Measurements from ENCODE around the gene ADD2.

Gene ADD2

DNA sequence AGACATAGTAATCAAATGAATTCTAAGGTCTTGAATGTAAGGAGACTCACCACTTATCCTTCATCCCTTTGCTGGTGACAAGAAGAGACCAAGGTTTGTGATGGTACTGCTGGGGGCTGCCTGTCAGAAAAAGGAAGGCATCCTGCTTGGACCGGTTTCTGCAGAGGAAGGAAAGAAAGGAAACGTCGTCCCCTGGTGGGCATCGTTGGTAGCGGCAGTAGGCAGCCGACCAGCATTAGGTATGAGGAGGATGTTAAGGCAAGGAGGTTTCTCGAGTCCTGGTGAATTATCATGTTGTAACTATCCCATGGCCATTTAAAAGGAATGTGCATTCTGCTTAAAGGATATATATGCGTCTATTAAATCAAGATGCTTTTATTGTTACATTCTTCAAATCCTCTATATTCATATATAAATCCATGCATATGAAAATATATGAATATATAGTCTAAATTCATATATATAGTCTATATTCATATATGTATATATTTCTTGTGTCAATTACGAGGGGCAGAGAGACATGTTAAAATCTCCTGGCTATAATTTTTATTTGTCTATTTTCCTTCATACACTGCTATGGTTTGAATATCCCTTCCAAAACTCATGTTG lies 120.0 kb downstream of the ADD2 start:
- no peak for DNase-seq (ENCODE audit: extremely low read depth, low read depth)
- TF ChIP-seq, protein P1, sequence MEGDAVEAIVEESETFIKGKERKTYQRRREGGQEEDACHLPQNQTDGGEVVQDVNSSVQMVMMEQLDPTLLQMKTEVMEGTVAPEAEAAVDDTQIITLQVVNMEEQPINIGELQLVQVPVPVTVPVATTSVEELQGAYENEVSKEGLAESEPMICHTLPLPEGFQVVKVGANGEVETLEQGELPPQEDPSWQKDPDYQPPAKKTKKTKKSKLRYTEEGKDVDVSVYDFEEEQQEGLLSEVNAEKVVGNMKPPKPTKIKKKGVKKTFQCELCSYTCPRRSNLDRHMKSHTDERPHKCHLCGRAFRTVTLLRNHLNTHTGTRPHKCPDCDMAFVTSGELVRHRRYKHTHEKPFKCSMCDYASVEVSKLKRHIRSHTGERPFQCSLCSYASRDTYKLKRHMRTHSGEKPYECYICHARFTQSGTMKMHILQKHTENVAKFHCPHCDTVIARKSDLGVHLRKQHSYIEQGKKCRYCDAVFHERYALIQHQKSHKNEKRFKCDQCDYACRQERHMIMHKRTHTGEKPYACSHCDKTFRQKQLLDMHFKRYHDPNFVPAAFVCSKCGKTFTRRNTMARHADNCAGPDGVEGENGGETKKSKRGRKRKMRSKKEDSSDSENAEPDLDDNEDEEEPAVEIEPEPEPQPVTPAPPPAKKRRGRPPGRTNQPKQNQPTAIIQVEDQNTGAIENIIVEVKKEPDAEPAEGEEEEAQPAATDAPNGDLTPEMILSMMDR (IDR thresholded peaks at IDR 0.05; ENCODE audit: low read depth, low read length): no peak; the same call in none of the 2 replicates

DNA sequence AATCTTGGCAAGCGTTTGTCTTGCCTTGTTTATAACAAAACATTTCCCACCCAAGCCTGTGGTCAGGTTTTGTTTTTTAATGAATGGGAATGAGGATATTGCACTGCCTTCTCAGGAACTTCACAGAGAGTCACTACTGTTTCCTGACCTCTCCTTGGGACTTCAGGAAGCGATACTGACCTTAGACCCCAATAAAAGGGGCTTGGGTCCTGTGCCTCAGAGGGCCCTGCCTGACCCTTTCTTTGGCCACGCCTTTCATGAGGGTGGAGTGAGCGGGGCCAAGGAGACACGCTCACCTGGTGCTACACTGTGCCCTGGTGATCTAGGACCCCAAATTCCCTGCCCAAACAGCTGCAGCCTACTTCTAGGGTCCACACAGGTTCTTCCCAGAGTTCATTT lies 121.6 kb downstream of the ADD2 start:
- no peak for DNase-seq (ENCODE audit: extremely low read depth, low read depth)
- TF ChIP-seq, protein P1 (IDR thresholded peaks at IDR 0.05; ENCODE audit: low read depth, low read length): no peak

DNA sequence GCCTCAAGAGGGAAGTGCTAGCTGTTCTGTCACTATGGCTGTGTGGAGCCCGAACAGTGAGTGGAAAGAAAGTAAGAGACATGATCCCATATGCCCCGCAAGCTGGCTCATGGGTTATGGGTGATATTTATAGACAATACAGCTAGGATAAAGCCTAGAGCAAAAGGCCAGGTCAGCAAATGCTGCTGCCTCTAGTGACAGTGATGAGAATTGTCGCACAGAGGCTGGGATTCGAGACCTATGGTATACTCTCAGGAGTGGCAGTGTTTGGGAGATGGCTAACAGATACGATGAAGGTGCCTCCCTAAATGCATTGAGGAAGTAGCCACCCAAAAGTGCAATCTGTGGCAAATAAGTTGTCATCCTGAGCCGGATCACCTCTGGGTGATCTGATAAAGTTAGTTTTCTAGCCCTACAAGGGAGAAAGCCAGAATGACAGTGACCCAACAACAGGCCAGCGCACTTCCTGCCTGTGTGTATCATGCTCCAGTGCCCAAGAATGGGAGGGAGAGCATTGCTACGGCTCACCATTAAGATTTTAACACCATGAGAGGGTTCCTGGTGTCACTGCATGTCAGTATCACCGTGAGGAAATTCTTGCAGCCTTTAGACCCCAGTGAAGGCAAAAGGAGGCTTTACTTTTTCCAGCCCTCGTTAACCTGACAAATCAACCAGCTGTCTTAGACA lies 122.1 kb downstream of the ADD2 start:
- DNase-seq (ENCODE audit: extremely low read depth, low read depth): no peak
- TF ChIP-seq, protein P1 (IDR thresholded peaks at IDR 0.05; ENCODE audit: low read depth, low read length): no peak; the same call in 1 of the 2 replicates

DNA sequence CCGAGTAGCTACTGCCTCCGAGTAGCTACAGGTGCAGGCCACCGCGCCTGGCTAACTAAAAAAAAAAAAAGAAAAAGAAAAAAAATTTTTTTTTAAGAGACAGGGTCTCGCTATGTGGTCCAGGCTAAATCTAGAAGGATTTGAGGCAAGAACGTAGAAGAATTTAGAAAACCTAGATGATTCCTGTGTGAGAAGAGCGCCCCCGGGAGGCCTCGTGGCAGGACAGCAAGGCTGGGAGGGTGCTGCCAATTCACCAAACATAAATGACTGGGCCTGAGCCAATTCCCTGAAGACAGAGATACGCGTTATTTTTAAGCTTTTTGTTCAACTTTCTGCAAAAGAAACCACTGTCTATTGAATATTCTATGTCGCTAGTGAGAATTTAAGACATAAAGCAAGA lies 124.3 kb downstream of the ADD2 start:
- no peak for DNase-seq (ENCODE audit: extremely low read depth, low read depth)
- TF ChIP-seq, protein P1 (IDR thresholded peaks at IDR 0.05; ENCODE audit: low read depth, low read length): no peak; the same call in 1 of the 2 replicates

DNA sequence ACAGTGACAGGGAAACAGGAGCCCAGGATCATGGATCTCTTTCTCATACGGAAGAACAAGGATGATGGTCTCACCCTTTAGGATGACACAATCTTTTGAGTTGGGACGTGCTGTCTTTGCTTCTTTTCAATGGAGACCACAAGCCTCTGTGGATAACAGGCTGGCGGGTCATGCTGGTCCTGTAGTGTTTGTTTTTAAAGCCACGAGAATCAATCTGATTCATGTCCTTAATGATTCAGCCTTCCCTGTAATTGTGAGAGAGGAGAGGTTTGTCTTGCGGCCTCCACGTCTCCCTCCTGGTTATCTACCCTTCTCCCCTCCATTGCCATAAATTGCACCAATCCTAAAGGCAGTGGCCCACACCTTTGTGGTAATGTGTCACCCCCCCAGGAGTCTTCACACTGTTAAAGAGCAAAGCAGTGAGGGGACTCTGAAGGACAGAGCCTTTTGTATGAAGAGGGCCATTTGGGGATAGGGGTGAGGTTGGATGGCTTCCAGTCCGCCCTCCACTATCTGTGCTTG lies 126.7 kb downstream of the ADD2 start:
- DNase-seq (ENCODE audit: extremely low read depth, low read depth): no peak
- TF ChIP-seq, protein P1 (IDR thresholded peaks at IDR 0.05; ENCODE audit: low read depth, low read length): no peak

DNA sequence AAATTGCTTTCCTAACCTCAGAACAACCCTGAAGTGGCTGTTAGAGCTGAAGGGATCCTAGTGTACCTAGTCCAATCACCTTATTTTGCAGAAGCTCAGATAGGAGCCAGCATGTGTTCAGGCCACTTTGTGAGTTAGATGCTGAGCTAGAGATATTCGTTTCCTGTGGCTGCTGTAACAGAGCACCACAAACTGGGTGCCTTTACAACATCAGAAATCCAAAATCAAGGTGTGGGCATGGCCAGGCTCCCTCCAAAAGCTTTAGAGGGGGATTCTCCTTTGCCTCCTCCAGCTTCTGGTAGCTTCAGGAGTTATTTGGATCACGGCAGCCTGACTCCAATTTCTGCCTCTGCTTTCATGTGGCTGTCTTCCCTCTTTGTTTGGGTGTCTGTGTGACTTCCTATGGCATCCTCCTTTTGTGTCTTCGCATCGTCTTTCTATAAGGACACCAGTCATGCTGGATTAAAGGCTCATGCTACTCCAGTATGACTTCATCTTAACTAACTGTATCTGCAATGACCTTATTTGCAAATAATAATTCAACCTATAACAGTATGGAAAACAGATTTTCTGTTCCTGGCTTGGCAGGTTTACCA lies 128.1 kb downstream of the ADD2 start:
- DNase-seq (ENCODE audit: extremely low read depth, low read depth): no peak
- TF ChIP-seq, protein P1 (IDR thresholded peaks at IDR 0.05; ENCODE audit: low read depth, low read length): no peak

DNA sequence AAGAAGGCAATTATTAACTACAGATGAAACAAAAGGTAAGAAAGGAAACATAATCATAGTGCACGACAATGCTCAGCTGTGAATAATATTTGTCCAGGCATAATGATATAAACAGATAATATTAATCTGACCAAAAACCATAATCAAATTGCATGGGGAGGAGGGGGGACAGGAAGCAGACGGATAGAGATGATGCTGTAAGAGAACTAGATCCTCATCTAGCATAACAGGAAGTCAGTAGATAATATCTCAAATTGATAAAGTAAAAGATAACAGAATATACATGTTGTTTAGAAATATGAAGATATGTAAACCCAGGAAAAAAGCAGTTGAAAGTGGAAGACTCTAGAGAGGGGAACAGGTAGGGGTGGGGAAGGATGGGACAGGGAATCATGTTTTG lies 129.4 kb downstream of the ADD2 start:
- DNase-seq (ENCODE audit: extremely low read depth, low read depth): no peak
- TF ChIP-seq, protein P1 (IDR thresholded peaks at IDR 0.05; ENCODE audit: low read depth, low read length): no peak
